HG03097 (cell line): ENCODE data around the gene UNC79.

Experiments
- ATAC-seq: cut with Tn5 transposase; IDR thresholded peaks from one replicate; pipeline ENCODE4 v1.9.1; 2021; ENCODE audit not compliant: unreplicated experiment, low FRiP score

Gene UNC79

GRCh38 chr14:93744876-93745275 is 314.1 kb downstream of the UNC79 start:
- ATAC-seq = no peak

- ATAC-seq = no peak
Measured at GRCh38 chr14:93745603-93746273, 315.0 kb downstream of the UNC79 start.

DNA sequence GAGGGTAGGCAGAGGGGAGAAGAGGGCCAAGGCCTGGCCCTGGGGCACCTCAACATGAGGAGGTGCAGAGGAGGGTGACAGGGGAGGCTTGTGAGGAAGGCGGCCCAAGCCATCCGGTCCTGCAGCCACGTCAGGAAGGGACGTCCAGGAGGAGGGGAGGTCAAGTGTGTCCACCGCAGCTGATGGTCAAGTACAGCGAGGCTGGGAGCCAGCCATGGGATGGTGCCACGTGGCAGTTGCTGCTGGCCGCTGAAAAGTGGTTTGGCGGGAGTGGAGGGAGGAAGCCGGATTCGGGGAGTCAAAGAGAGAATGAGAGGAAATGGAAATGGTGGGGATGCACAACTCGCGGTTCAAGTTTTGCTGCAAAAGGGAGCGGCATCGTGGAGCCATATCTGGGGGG is 316.4 kb downstream of the UNC79 start:
- ATAC-seq = no peak

- no peak for ATAC-seq
Measured at GRCh38 chr14:93747560-93747959, 316.8 kb downstream of the UNC79 start.

GRCh38 chr14:93748208-93749075 is 317.7 kb downstream of the UNC79 start:
- no peak for ATAC-seq

GRCh38 chr14:93749076-93749420 is 318.3 kb downstream of the UNC79 start:
- no peak for ATAC-seq

GRCh38 chr14:93751946-93752655 is 321.4 kb downstream of the UNC79 start:
- ATAC-seq = no peak

- ATAC-seq = no peak
Measured at GRCh38 chr14:93752980-93753561, 322.3 kb downstream of the UNC79 start.

- ATAC-seq = no peak
Measured at GRCh38 chr14:93753647-93754046, 322.9 kb downstream of the UNC79 start.

DNA sequence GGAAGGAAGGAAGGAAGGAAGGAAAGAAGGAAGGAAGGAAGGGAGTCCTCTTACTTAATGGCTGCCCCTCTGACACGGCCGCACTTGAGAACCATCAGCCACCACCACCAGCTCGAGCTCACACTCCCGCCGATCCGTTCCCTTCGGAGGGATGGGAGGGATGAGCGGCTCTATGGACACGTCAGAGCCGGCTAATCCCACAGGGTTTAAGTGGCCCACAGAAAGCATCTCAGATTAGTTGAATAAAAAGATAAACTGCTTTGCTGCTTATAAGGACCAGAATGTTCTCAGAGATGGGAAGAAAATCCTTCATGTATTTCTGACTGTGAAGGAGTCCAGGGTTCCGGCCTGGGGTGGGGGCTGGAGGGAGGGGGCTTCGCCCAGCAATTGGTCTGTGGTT is 326.5 kb downstream of the UNC79 start:
- no peak for ATAC-seq
